Lower leg skin (tissue), 3 donors: ENCODE results near the gene CTXN1.

Experiments
- CTCF ChIP-seq, 3 donors: fragments of 450-650 bp; IDR thresholded peaks; one replicate each; pipeline ENCODE4 v1.5.1; 2016; ENCODE audit warnings: antibody characterized with exemption in 3 of 3, mild to moderate bottlenecking in 3 of 3, moderate library complexity in 2 of 3
- POLR2A ChIP-seq, 2 donors: fragments of 450-650 bp; IDR thresholded peaks; one replicate each; pipeline ENCODE4 v1.6.1; 2016 to 2017; ENCODE audit warnings: antibody characterized with exemption in 2 of 2, mild to moderate bottlenecking in 1 of 2, moderate library complexity in 1 of 2

- TF ChIP-seq CTCF (IDR thresholded peaks at IDR 0.05) (no peak), POLR2A (IDR thresholded peaks at IDR 0.05) (no peak)
Observed at GRCh38 chr19:7925171-7925851, 624 bp downstream of the CTXN1 start.
